ENCODE results near the gene CCDC85A.

CCDC85A gene

GRCh38 chr2:56239030-56239429, 55.2 kb downstream of the CCDC85A start:
- no peak for DNase-seq (ENCODE audit: low read depth, low spot score)

GRCh38 chr2:56239437-56239836, 55.6 kb downstream of the CCDC85A start:
- no peak for DNase-seq (ENCODE audit: low read depth, low spot score)

DNA sequence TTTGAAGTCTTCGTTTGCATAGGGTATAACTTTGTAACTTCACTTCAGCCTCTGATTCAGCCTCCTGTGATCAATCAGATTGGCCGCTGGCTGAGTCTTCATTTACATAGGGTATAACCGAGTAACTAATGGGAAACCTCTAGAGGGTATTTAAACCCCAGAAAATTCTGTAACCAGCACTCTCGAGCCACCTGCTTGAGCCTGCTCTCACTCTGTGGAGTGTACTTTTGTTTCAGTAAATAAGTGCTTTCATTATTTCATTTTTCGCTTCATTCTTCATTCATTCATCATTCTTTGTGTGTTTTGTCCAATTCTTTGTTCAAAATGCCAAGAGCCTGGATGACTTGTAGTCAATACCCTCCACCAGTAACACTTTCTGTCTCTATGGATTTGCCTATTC, 56.4 kb downstream of the CCDC85A start:
- no peak for DNase-seq (ENCODE audit: low read depth, low spot score)

GRCh38 chr2:56244506-56244905, 60.7 kb downstream of the CCDC85A start:
- DNase-seq (ENCODE audit: low read depth, low spot score), result no peak

DNA sequence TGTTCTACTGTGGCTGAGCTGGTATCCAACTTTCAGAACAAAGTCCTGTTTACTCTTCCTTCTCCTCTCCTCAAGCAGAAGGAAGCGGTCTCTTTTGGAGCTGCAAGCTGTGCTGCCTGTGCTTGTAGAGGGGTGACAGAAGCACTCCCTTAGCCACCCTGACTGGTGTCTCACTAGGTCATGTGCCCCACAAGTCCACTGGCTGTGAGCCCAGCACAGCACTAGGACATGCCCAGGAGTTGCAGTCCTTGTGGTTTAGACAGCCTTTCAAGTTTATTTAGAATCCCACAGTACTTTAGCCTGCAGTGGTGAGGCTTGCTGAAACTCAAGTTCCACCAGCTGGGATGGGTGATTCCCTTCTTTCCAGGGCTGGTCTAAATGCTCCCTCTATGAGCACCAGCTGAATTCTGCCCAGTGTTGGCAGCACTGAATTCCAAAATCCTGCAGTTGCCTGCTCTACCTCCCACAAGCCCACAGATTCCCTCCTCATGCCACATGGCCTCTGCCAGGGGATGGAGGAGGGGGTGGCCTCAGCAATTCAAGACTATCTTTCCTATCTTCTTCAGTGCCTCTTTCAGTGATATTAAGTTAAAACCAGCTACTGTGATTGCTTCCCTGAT, 61.2 kb downstream of the CCDC85A start:
- DNase-seq (ENCODE audit: low read depth, low spot score), result no peak

DNA sequence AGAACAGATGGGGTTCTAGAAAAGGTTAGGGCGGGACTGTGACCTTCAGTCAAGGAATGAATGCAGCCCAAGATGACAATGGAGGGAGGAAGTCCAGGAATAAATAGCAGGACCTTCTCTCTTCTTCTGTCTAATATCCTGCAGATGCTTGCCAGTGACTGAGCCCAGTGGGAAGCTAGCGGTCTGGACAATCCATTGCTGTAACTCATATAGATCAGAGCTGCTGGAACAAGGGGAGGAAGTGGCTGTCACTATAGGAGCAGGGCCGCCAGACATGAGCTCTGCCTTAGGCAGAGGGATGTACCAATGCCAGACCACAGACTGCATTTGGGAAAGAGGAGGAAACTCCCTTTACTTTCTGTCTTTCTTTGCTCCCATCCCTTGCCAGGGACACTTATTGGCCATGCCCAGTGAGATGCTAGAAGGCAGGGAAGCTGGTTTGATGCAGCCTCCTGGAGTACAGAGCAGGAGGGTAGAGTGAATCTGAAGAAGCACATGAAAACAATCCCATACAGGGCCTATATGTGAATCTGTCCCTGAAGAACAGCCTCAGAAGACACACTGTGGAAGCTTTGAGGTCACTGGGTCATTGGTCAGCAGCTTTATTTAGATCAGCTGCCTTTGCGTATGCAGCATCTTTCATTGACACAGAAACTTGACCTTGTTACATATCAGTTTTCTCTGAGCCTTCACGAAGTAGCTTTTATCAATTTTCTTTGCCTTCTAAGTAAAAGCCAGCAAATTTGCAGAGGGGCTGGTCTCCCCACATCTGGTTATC, 65.4 kb downstream of the CCDC85A start:
- no peak for DNase-seq (ENCODE audit: low read depth, low spot score)

DNA sequence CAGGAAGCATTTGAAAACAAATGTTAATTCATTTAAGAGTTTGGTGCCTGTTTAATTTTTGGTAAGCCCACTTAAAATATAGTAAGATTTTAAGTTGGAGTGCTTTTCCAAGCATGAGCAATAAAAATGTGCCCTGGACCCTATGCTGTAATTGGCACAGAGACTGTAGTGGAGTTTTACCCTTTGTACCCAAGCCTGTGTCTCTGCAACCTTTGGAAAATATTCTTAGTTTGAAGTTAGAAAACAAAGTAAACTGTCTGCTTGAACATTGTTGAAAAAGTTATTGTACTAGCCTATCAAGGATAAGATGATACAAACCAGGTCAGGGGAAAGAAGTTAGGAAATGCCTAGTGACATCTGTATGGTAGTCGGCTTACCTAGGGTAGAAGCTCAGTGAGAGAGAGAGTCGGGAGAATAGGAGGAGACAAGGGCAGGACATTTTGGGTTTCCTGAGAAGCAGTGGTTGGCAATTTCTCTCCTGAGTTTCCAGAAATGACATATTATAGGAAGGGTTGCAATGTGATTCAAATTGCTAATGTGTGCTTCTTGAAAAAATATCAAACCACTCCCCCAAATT, 66.5 kb downstream of the CCDC85A start:
- DNase-seq (ENCODE audit: low read depth, low spot score), result no peak

DNA sequence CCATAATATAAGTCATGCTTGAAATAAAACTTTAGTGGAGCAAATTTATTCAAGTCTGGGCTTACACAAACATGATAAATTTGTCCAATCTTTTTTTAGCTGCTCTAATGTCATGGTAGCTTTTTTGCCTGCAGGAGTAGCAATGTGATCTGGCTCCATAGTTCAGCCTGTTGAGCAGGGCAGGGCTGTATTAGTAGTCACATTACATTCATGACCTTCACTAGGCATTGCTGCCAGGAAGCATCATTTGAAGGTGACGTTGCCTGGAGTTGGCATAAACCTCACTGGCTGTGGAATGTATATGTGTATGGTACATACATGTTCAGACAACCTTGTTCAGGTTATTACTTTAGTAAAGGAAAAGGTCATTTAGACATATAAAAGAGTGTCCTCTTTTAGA, 76.6 kb downstream of the CCDC85A start:
- DNase-seq (ENCODE audit: low read depth, low spot score), result no peak

- no peak for DNase-seq (ENCODE audit: low read depth, low spot score)
Observed at GRCh38 chr2:56262241-56262640, 78.5 kb downstream of the CCDC85A start.

GRCh38 chr2:56263876-56264275, 80.1 kb downstream of the CCDC85A start:
- no peak for DNase-seq (ENCODE audit: low read depth, low spot score)

GRCh38 chr2:56266761-56267414, 83.1 kb downstream of the CCDC85A start:
- no peak for DNase-seq (ENCODE audit: low read depth, low spot score)

GRCh38 chr2:56267415-56267788, 83.6 kb downstream of the CCDC85A start:
- no peak for DNase-seq (ENCODE audit: low read depth, low spot score)

- no peak for DNase-seq (ENCODE audit: low read depth, low spot score)
Observed at GRCh38 chr2:56268856-56269255, 85.1 kb downstream of the CCDC85A start.

DNA sequence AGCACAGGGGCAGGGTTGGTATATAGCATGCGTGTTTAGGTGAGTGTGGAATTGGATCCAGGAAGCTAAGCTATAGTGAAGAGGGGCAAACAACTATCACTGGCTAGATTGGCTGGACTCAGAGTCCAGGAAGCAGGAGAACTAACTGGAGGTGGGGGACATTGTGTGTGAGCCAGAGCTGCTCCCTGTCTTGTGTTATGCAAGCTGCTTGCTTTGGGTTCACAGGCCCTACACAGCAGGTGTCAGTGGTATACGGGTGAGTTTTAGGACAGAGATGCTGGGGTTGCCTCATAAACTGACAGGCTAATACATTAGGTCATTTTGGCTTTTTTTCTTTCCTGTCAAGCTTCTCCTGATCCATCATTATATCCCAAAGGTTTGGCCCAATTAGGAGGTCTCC, 87.5 kb downstream of the CCDC85A start:
- DNase-seq (ENCODE audit: low read depth, low spot score), result no peak

DNA sequence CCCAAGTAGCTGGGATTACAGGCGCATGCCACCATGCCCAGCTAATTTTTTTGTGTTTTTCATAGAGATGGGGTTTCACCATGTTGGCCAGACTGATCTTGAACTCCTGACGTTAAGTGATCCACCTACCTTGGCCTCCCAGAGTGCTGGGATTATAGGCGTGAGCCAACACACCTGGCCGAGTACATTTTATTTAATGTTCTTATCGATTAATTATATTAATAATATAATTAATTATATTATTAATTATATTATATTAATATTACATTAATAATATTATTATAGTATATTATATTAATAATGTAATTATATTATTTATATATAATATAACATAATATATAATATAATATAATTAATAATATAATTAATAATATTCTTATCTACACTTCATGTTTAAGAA, 101.4 kb downstream of the CCDC85A start:
- no peak for DNase-seq (ENCODE audit: low read depth, low spot score)

DNA sequence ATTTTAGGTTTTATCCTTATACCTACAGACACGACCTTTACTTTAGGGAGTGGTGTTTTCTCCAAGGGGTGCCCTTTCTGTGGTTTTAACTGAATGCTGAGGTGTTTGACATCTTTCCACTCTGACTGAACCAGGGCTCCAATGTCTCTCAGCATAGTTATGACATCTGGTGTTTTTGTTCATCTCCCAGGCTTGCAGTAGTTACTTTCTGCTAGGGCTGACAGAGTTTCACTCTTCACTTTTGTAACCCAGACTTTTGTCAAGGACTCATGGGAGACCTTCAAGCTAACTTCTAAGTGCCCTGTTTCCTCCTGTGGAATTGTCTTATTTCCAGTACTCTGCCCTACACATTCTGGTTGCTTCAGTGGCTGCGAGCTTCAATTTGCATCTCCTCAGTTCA, 103.1 kb downstream of the CCDC85A start:
- DNase-seq (ENCODE audit: low read depth, low spot score), result no peak

- DNase-seq (ENCODE audit: low read depth, low spot score), result no peak
Observed at GRCh38 chr2:56287508-56287907, 103.7 kb downstream of the CCDC85A start.

GRCh38 chr2:56287974-56288373, 104.2 kb downstream of the CCDC85A start:
- no peak for DNase-seq (ENCODE audit: low read depth, low spot score)

DNA sequence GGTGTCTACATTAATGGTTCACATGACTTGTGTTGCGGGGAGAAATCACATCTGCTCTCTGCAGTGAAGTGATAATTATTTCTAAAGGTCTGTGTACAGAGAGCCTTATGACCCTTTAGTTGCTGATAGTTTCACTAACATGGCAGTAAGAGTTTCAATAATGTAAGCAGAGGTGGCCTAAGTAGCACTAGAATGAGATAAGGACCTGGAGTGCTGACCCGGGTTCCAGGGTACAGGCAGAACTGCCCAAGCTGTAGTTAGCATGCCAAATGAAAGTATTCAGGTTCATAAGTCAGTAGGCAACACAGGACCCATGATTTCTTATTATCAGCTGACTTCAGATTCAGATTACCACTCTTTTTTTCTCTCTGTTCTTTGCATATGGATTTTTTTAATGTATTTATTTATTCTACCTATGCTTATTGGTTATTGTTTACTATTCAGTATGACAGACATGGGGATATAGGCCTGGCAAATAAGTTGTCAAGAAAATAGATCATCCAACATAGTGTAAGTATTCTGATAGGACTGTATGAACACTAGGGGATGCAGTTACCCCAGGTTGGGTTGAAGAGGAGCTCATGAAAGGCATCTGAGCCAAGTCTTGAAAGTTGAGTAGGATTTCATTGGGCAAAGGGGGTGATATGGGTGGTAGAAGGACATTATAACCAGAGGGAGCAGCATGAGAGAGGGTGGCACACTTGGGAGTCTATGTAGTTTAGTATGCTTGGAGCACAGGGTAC, 105.2 kb downstream of the CCDC85A start:
- no peak for DNase-seq (ENCODE audit: low read depth, low spot score)

- DNase-seq (ENCODE audit: low read depth, low spot score), result no peak
Observed at GRCh38 chr2:56291711-56292110, 107.9 kb downstream of the CCDC85A start.

DNA sequence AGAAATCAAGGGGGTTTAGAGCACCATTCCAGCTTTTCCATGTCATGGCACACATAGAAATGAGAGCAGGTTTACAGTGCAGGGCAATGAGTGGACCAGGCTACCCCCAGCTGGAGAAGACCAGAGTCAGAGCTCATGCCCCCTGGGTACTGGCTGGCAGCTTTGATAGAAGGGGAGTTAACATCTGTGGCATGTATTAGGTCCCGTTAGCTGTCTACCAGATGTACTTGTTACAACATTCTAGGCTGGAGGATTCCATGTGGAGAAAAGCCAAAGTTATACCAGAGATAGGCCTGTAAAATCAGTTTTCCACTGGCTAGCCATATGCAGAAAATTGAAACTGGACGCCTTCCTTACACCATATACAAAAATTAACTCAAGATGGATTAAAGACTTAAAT, 109.2 kb downstream of the CCDC85A start:
- no peak for DNase-seq (ENCODE audit: low read depth, low spot score)

GRCh38 chr2:56295666-56296065, 111.9 kb downstream of the CCDC85A start:
- no peak for DNase-seq (ENCODE audit: low read depth, low spot score)
